Activated CD4-positive, alpha-beta T cell treated with anti-CD3 and anti-CD28 coated beads, Interleukin-2, amount 50 U/mL, for 24 hours (primary cell): ENCODE results near the gene KIAA0232.
"Not testable (repeated sequence)": the region's sequence is repeated elsewhere in the genome, so short reads cannot be mapped to it uniquely, and the experiment has no call there.

ENCODE experiments used
- DNase-seq, 2 donors: peaks; one replicate each; pipeline ENCODE4 v3.0.0-alpha.2; 2020; ENCODE audit warnings: low read depth in 1 of 2, low spot score in 1 of 2

KIAA0232 gene

GRCh38 chr4:6877067-6877466 lies 94.5 kb downstream of the KIAA0232 start:
- no peak for DNase-seq

- no peak for DNase-seq
Measured at GRCh38 chr4:6878451-6879059, 96.0 kb downstream of the KIAA0232 start.

DNA sequence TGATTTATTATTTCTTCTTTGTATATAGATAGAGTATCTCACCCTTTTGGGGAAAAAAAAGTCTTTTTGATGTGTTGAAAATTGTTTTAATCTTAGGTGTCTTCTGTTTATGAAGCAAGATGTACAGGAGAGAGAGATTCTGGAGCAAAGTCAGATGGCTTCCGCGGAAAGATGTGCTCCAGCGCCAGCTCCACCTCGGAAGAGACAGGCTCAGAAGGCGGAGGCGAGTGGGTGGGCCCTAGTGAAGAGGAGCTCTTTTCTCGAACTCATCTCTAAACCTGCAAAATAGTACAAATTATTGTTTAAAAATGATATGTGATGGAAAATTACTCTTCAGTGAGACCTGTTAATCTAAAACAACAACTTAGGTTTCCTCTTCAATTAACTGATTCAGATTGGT lies 98.2 kb downstream of the KIAA0232 start:
- DNase-seq: no peak

- DNase-seq: no peak
Measured at GRCh38 chr4:6881908-6882307, 99.4 kb downstream of the KIAA0232 start.

- DNase-seq: no peak
Measured at GRCh38 chr4:6884341-6884870, 101.9 kb downstream of the KIAA0232 start.

DNA sequence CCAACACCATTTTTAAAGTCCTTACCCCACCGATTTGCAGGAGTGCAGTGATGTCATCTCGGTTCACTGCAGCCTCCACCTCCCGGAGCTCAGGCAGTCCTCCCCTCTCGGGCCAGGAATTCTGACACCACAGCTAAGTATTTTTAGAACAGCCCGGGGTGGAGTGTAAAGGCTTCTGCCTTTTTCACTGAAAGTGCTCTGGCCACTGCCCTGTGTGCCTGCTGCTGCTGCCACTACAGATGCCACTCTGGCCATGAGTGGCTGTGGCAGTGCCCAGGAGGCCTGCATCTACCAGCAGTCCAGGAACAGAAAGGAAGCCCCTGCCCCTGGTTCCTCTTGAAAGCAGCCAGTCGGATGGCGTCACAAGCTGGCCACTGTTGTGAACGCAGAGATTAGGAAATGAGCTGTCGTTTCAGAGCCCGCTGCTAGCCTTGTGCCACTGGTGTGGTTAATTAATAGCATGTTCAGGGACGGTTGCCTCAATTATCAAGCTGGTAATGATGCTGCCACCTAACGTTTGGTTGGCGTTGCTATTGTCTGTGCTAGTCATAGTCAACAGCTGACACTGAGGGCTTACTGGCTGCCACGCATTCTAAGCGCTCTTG lies 103.5 kb downstream of the KIAA0232 start:
- no peak for DNase-seq

GRCh38 chr4:6886886-6887285 lies 104.4 kb downstream of the KIAA0232 start:
- no peak for DNase-seq

- DNase-seq: no peak
Measured at GRCh38 chr4:6887591-6888371, 105.3 kb downstream of the KIAA0232 start.

DNA sequence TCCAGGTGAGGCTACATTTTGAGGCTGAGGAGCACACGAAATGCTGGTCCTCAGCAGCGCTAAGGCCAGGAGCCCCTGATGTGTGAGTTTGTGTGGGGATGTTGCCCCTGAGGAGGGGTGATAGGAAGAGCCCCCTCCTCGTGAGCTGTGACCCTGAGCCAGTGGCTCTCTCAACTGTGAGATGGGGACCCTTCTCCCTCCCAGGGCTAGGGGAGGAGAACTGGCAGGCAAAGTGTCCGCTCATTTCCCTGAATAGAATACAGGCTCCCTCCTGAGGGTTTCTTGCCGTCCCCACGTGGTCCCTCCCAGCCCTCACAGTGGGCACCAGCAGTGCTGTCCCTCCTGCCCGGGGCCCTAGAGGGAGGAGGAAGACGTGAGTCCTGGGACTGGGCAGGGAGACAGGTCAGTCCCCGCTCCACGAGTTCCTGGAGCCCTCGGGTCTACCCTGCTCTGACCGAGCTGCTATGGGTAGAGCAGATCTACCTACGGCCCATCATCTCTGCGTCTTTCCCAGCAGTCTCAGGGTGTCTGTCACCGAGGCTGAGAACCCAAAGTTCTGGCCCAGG lies 106.1 kb downstream of the KIAA0232 start:
- no peak for DNase-seq

- DNase-seq: no peak
Measured at GRCh38 chr4:6889101-6889735, 106.7 kb downstream of the KIAA0232 start.

GRCh38 chr4:6889736-6890324 lies 107.3 kb downstream of the KIAA0232 start:
- no peak for DNase-seq

- DNase-seq: no peak
Measured at GRCh38 chr4:6890358-6890757, 107.8 kb downstream of the KIAA0232 start.

DNA sequence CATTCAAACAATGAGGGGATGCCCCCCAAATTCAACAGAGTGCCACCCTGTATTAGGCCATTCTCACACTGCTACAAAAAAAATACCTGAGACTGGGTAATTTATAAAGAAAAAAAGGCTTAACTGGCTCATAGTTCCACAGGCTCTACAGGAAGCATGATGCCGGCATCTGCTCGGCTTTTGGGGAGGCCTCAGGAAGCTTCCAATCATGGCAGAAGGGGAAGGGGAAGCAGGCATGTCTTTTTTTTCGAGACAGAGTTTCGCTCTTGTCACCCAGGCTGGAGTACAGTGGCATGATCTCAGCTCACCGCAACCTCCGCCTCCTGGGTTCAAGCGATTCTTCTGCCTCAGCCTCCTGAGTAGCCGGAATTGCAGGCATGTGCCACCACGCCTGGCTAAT lies 108.4 kb downstream of the KIAA0232 start:
- DNase-seq: not testable (repeated sequence)

DNA sequence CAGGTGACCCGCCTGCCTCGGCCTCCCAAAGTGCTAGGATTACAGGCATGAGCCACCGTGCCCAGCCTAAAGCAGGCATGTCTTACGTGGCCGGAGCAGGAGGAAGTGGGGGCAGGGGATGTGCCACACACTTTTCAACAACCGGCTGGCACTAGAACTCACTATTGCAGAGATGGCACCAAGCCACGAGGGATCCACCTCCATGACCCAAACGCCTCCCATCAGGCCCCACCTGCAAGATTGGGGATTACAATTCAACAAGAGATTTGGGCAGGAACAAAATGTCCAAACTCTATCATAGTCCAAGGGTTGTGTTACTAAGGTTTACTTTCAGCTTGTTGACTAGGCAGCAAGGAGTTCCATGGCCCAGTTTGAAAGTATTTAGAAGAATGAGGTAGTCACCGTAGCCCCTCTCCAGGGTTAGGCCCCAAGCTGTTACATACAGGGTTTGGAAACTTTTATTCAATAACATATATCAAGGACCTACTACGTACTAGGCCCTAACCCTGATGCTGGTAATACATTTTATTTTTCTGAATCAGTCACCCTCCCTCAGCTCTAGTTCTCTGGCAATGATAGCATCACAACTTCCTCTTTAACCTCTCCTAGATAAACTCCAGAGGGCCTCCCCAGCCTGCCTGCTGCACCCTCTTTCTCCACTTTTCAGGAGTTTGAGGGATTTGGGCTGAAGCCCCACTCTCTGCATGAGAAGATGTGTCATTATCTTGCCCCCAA lies 109.1 kb downstream of the KIAA0232 start:
- DNase-seq: no peak

DNA sequence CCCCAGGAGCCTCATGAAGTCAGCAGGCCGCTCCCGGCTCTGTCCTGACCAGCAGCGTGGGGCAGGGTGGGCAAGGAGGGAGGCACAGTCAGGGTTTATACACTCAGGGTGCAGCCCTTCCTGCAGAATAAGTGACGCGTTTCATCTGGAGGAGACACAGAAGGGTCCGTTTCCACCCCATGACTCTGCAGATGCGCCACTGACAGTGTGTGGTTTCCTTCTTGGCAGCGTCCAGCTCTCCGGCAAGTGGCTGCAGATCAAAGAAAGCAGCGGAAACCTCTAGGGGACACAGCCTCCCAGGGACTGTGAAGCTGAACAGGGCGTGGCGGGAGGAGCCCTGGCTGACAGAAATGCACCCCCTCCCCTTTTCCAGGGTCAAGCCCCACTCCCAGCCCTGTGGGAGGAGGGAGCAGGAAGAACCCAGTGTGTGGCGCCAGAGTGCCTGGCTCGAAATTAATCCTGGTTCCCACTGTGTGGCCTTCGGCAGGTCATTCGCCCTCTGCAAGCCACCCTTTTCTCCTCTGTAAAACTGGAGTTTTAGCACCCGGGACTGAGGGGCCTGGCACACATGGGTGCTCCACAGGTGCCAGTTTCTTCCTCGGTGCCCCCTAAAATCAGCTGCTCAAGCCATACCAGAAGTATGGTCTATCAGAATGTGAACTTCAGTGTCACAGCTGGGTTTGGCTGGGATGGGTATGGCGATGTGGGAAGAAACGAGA lies 109.8 kb downstream of the KIAA0232 start:
- no peak for DNase-seq

GRCh38 chr4:6892909-6893202 lies 110.3 kb downstream of the KIAA0232 start:
- DNase-seq: no peak

DNA sequence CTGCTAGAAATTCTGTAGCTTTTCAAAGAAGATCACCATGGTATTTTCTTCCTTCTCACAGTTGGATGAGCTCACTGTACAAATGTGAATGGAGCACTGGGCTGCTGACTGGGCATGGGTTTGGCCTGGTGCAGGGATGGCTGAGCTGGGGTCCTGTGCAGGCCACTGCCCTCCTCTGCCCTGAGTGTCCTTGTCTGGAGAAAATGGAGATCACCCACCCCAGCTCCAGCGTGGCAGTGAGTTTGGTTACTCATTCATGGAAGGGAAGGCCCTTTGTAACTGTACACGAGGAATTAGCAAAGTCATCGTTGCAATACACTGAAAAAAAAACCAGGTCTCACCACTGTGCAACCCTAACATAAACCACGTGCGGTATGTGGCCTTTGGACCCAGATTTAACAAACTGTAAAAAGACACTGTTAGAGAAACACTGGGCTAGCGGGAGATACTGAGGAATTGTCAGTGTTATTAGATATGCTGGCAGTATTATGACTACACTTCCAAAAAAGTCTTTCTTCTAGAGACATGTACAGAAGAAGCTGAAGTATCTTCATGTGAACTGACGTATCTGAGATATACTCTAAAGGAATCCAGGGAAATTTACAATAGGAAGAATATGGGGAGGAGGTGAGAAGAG lies 111.0 kb downstream of the KIAA0232 start:
- DNase-seq: no peak

DNA sequence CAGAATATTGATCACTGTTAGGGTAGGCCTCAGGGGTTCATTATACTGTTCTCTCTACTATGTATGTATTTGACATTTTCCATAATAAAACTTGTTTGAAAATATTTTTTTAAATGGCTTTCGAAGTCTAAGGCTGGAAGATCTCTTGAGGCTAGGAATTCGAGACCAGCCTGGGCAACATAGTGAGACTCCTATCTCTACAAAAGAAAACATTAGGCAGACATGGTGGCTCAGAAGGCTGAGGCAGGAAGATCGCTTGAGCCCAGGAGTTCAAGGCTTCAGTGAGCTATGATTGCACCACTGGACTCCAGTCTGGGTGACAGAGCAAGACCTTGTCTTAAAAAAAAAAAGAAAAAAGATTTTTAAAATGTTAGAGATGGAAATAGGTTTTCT lies 111.6 kb downstream of the KIAA0232 start:
- DNase-seq: no peak
